H1 (cell line): ENCODE results near the gene PAK2. TPM values are rescaled to one million over a fixed set of nuclear protein-coding genes. Genes with fewer than 3 reads are reported as not detected.

ENCODE experiments used
- USF2 ChIP-seq: IDR thresholded peaks from 2 replicates; pipeline ENCODE4 v1.6.1; 2011; ENCODE audit warnings: low read length, improper control_type of control experiment
- polyA plus RNA-seq, 7 experiments: library from polyadenylated mRNA; depleted of rRNA in 3 of 7; stranded (reverse) in 5 of 7; unstranded in 2 of 7; fragments of >200 nt in 5 of 7; fragments of 200-250 nt in 2 of 7; gene quantifications; 1 replicate in 5 of 7; 2 replicates in 1 of 7; 4 replicates in 1 of 7; pipeline versions ENCODE4 v1.2.1 to v1.2.3, GENCODE V29; 2011 to 2013; ENCODE audit warnings: missing spikeins in 2 of 7, mixed read lengths in 2 of 7
- total RNA-seq: library from RNA; stranded (reverse); fragmentation: NEBNext Ultra II Directional; extraction: Animal tissue kit (Norgen Biotek cat#: 25700); gene quantifications from 2 replicates; pipeline ENCODE4 v1.2.1, GENCODE V29; 2021

PAK2 gene
- total and polyA plus RNA-seq, 2 of the 8 experiments (the other 6 are each of a cell fraction or from before 2014, with no cell fraction given), result 13.1 to 60.5 TPM

- TF ChIP-seq USF2, result no peak
Measured at GRCh38 chr3:196749125-196749524, 9.5 kb downstream of the PAK2 start (continued).
